NCI-H2227 treated with DMSO at 0.1 percent for 48 hours (cell line): ENCODE measurements around the gene MS4A8.

Experiments used
- DNase-seq: peaks from one replicate; lab custom pipeline; 2025; lab: John Stamatoyannopoulos, UW

Gene MS4A8

GRCh38 chr11:60764879-60765278, 65.5 kb downstream of the MS4A8 start:
- no peak for DNase-seq

GRCh38 chr11:60765355-60765754, 65.9 kb downstream of the MS4A8 start:
- DNase-seq, result no peak
